ENCODE measurements around the gene TBC1D8B.

- TF ChIP-seq POLR2A (IDR thresholded peaks at IDR 0.05) (no peak), CTCF (IDR thresholded peaks at IDR 0.05 in 4 of 5, conservative IDR thresholded peaks at IDR 0.05 in 1 of 5) (no peak)
Observed at GRCh38 chrX:106774981-106775380, 27.5 kb upstream of the TBC1D8B start.
